H9 (cell line): Measurements from ENCODE around the gene ITM2B. TPM values are rescaled to one million over a fixed set of nuclear protein-coding genes. Genes with fewer than 3 reads are reported as not detected.
A peak's percentile ranks its signal among the peaks of the same experiment; 100 is the strongest.

ENCODE experiments used
- DNase-seq: peaks from one replicate; pipeline ENCODE4 v3.0.0-alpha.2; 2017
- H2AFZ ChIP-seq: one replicate; pipeline ENCODE4 v1.6.1; 2013; ENCODE audit warnings: mild to moderate bottlenecking, low read length, control low read depth, moderate library complexity
- H2AK5ac ChIP-seq: 2 replicates; pipeline ENCODE4 v1.6.1; 2013; ENCODE audit warnings: low read length, control low read depth, mixed read lengths; ENCODE audit not compliant: insufficient read length
- H2BK120ac ChIP-seq: one replicate; pipeline ENCODE4 v1.6.1; 2013; ENCODE audit warnings: low read depth, mild to moderate bottlenecking, low read length, control low read depth, inconsistent platforms; ENCODE audit not compliant: poor library complexity, severe bottlenecking
- H2BK12ac ChIP-seq: 2 replicates; pipeline ENCODE4 v1.6.1; 2013; ENCODE audit warnings: low read length, control low read depth, mixed read lengths, low read depth; ENCODE audit not compliant: insufficient read length
- H2BK15ac ChIP-seq: 2 replicates; pipeline ENCODE4 v1.6.1; 2013; ENCODE audit warnings: low read depth, low read length, control low read depth
- H2BK20ac ChIP-seq: one replicate; pipeline ENCODE4 v1.6.1; 2013; ENCODE audit warnings: low read depth, mild to moderate bottlenecking, low read length, control low read depth, inconsistent platforms; ENCODE audit not compliant: poor library complexity, severe bottlenecking
- H2BK5ac ChIP-seq: 2 replicates; pipeline ENCODE4 v1.6.1; 2013; ENCODE audit warnings: low read length, control low read depth, mixed read lengths; ENCODE audit not compliant: insufficient read length
- H3K14ac ChIP-seq: 2 replicates; pipeline ENCODE4 v1.6.1; 2013; ENCODE audit warnings: low read length, control low read depth; ENCODE audit not compliant: insufficient read depth
- H3K18ac ChIP-seq: 2 replicates; pipeline ENCODE4 v1.6.1; 2013; ENCODE audit warnings: low read depth, mild to moderate bottlenecking, mixed read lengths, low read length, control low read depth; ENCODE audit not compliant: insufficient read length
- H3K23ac ChIP-seq: 2 replicates; pipeline ENCODE4 v1.6.1; 2013; ENCODE audit warnings: low read length, control low read depth, mixed read lengths, low read depth; ENCODE audit not compliant: insufficient read length
- H3K23me2 ChIP-seq: 2 replicates; pipeline ENCODE4 v1.6.1; 2013; ENCODE audit warnings: low read depth, mild to moderate bottlenecking, mixed read lengths, low read length, control low read depth; ENCODE audit not compliant: insufficient read length, poor library complexity, severe bottlenecking
- H3K27ac ChIP-seq: 2 replicates; pipeline ENCODE4 v1.5.1; 2013; ENCODE audit warnings: low read length, control low read depth, mixed read lengths, low read depth; ENCODE audit not compliant: insufficient read length
- H3K27me3 ChIP-seq: 2 replicates; pipeline ENCODE4 v1.6.1; 2013; ENCODE audit warnings: low read length, control low read depth, inconsistent platforms; ENCODE audit not compliant: insufficient read depth
- H3K4ac ChIP-seq: 2 replicates; pipeline ENCODE4 v1.6.1; 2013; ENCODE audit warnings: low read depth, mild to moderate bottlenecking, control low read depth, inconsistent platforms, low read length, moderate library complexity
- H3K4me1 ChIP-seq: 2 replicates; pipeline ENCODE4 v1.6.1; 2013; ENCODE audit warnings: low read length, control low read depth, inconsistent platforms; ENCODE audit not compliant: insufficient read depth
- H3K4me2 ChIP-seq: 2 replicates; pipeline ENCODE4 v1.6.1; 2013; ENCODE audit warnings: low read length, control low read depth, mixed read lengths; ENCODE audit not compliant: insufficient read length, insufficient read depth
- H3K56ac ChIP-seq: 2 replicates; pipeline ENCODE4 v1.6.1; 2013; ENCODE audit warnings: low read depth, mild to moderate bottlenecking, mixed read lengths, low read length, control low read depth; ENCODE audit not compliant: insufficient read length
- H3K79me1 ChIP-seq: 2 replicates; pipeline ENCODE4 v1.6.1; 2013; ENCODE audit warnings: low read depth, mild to moderate bottlenecking, moderate library complexity, low read length, control low read depth, inconsistent platforms; ENCODE audit not compliant: insufficient read depth, poor library complexity, severe bottlenecking
- H3K79me2 ChIP-seq: 2 replicates; pipeline ENCODE4 v1.6.1; 2013; ENCODE audit warnings: low read length, control low read depth, inconsistent platforms; ENCODE audit not compliant: insufficient read depth
- H3K9ac ChIP-seq: 2 replicates; pipeline ENCODE4 v1.6.1; 2013; ENCODE audit warnings: low read length, control low read depth, mixed read lengths; ENCODE audit not compliant: insufficient read length; ENCODE audit errors: extremely low read depth
- H3K9me3 ChIP-seq: one replicate; pipeline ENCODE4 v1.6.1; 2013; ENCODE audit warnings: low read depth, low read length, inconsistent platforms; ENCODE audit not compliant: control insufficient read depth
- H3T11ph ChIP-seq: one replicate; pipeline ENCODE4 v1.6.1; 2013; ENCODE audit warnings: mild to moderate bottlenecking, low read length, control low read depth, inconsistent platforms
- H4K20me1 ChIP-seq: one replicate; pipeline ENCODE4 v1.6.1; 2013; ENCODE audit not compliant: control insufficient read depth, insufficient read length, insufficient read depth
- H4K5ac ChIP-seq: 2 replicates; pipeline ENCODE4 v1.6.1; 2013; ENCODE audit warnings: low read depth, mild to moderate bottlenecking, mixed read lengths, low read length, control low read depth; ENCODE audit not compliant: insufficient read length
- H4K8ac ChIP-seq: replicated peaks from 2 replicates; pipeline ENCODE4 v1.6.1; 2013; ENCODE audit warnings: low read length, control low read depth, mixed read lengths, low read depth; ENCODE audit not compliant: insufficient read length
- H4K91ac ChIP-seq: 2 replicates; pipeline ENCODE4 v1.6.1; 2013; ENCODE audit warnings: low read depth, mild to moderate bottlenecking, moderate library complexity, mixed read lengths, low read length, control low read depth; ENCODE audit not compliant: insufficient read length
- H3K27ac Mint-ChIP-seq, 3 experiments: 2 replicates in 2 of 3; 3 replicates in 1 of 3; pipeline ENCODE4 v1.8.0; 2020 to 2021; ENCODE audit warnings: mixed read lengths in 3 of 3, mild to moderate bottlenecking in 1 of 3, moderate library complexity in 1 of 3
- H3K27me3 Mint-ChIP-seq: 2 replicates; pipeline ENCODE4 v1.8.0; 2021; ENCODE audit warnings: low read depth, mild to moderate bottlenecking, moderate library complexity, mixed read lengths
- H3K36me3 Mint-ChIP-seq, 3 experiments: 2 replicates in 2 of 3; 3 replicates in 1 of 3; pipeline ENCODE4 v1.8.0; 2020 to 2021; ENCODE audit warnings: low read depth in 3 of 3, mixed read lengths in 3 of 3; ENCODE audit not compliant: insufficient read depth in 1 of 3
- H3K4me1 Mint-ChIP-seq, 2 experiments: 2 replicates each; pipeline ENCODE4 v1.8.0; 2020; ENCODE audit warnings: mixed read lengths in 2 of 2
- H3K4me3 Mint-ChIP-seq, 2 experiments: 2 replicates in 1 of 2; 3 replicates in 1 of 2; pipeline ENCODE4 v1.8.0; 2020 to 2021; ENCODE audit warnings: mild to moderate bottlenecking in 2 of 2, mixed read lengths in 2 of 2, moderate library complexity in 1 of 2
- H3K9me3 Mint-ChIP-seq, 2 experiments: 2 replicates in 1 of 2; 3 replicates in 1 of 2; pipeline ENCODE4 v1.8.0; 2020; ENCODE audit warnings: mild to moderate bottlenecking in 2 of 2, mixed read lengths in 2 of 2, moderate library complexity in 1 of 2
- CTCF ChIP-seq: fragments of 200-600 bp; sonication (generic); conservative IDR thresholded peaks from 3 replicates; pipeline ENCODE4 v1.8.0; 2021; ENCODE audit warnings: antibody characterized with exemption, mild to moderate bottlenecking
- WGBS: extraction: QIAGEN DNeasy Blood & Tissue Kit; methylation state at CpG from one replicate; pipeline ENCODE4 v1.1.7; 2013; ENCODE audit warnings: missing lambda C conversion rate, low lambda C conversion rate, mixed read lengths; ENCODE audit not compliant: insufficient read length; ENCODE audit errors: extremely low coverage; 5-methylcytosine and 5-hydroxymethylcytosine counted together
- total RNA-seq: library from RNA; stranded (reverse); gene quantifications from 2 replicates; pipeline ENCODE4 v1.2.1, GENCODE V29; 2021

Gene ITM2B
- total RNA-seq, 1 experiment from 2014 or later, result 175 TPM

GRCh38 chr13:48233889-48234488, 983 bp downstream of the ITM2B start:
- peak overlapping the region; percentile 98 for H4K5ac ChIP-seq
- no peaks in the 10 kb centered on the region; the same call in 1 of the 2 replicates for H3K27me3 Mint-ChIP-seq
- no peak overlapping the region for H2BK20ac ChIP-seq
- H3K4me3 Mint-ChIP-seq, result peak overlapping the region; percentile 97
- no peak overlapping the region for H2BK12ac ChIP-seq
- H4K91ac ChIP-seq, result no peak overlapping the region
- H3K56ac ChIP-seq, result peak overlapping the region; percentile 64
- peak overlapping the region; percentile 9 for H3K23ac ChIP-seq
- peak overlapping the region; percentile 100 for H3K9ac ChIP-seq
- peak overlapping the region; percentile 84 for H3K18ac ChIP-seq
- H3K36me3 Mint-ChIP-seq, result peaks cover 0 to 3% (median 0%) of the 10 kb centered on the region in 3 experiments; a peak in 2 of 7 replicates
- peak overlapping the region; percentile 58 for H3K27ac ChIP-seq
- peak overlapping the region; percentile 24 for H2AK5ac ChIP-seq
- peak overlapping the region; percentile 100 for H3K4me2 ChIP-seq
- H4K20me1 ChIP-seq, result no peaks in the 10 kb centered on the region
- peak overlapping the region; percentile 39 to 99 (median 98); a peak in 6 of 7 replicates for H3K27ac Mint-ChIP-seq
- peak overlapping the region; percentile 98; the same call in 1 of the 2 replicates for H3K14ac ChIP-seq
- no CpG with 5 or more reads among the region's 12 CpGs for WGBS
- H2AFZ ChIP-seq, result no peak overlapping the region
- no peak overlapping the region for H2BK120ac ChIP-seq
- no peaks in the 10 kb centered on the region; a peak in 1 of 5 replicates for H3K9me3 Mint-ChIP-seq
- peaks cover 7% of the 10 kb centered on the region; the same call in 1 of the 2 replicates for H3K79me2 ChIP-seq
- H3K9me3 ChIP-seq, result no peaks in the 10 kb centered on the region
- H3K27me3 ChIP-seq, result no peaks in the 10 kb centered on the region; the same call in 1 of the 2 replicates
- peaks cover 41 to 48% of the 10 kb centered on the region in 2 experiments for H3K4me1 Mint-ChIP-seq
- H2BK5ac ChIP-seq, result peak overlapping the region; percentile 45
- H3K4me1 ChIP-seq, result peaks cover 4% of the 10 kb centered on the region; the same call in 1 of the 2 replicates
- H3K4ac ChIP-seq, result no peak overlapping the region; the same call in 1 of the 2 replicates
- DNase-seq, result no peak
- H3T11ph ChIP-seq, result no peak overlapping the region
- H3K23me2 ChIP-seq, result peaks cover 3% of the 10 kb centered on the region
- no peak for TF ChIP-seq CTCF
- peak overlapping the region; percentile 29 for H4K8ac ChIP-seq
- no peak overlapping the region for H2BK15ac ChIP-seq
- no peaks in the 10 kb centered on the region for H3K79me1 ChIP-seq
